ENCODE results near the gene POLR3K. TPM values are rescaled to one million over a fixed set of nuclear protein-coding genes. Genes with fewer than 3 reads are reported as not detected.

The POLR3K gene
- total RNA-seq, 2 donors from 2014 or later: 31.1 to 35.8 TPM

- Mint-ChIP-seq H3K27me3 (ENCODE audit: insufficient read depth) (no peaks in the 10 kb centered on the region), H3K4me3 (peak overlapping the region; percentile 81), H3K9me3 (no peaks in the 10 kb centered on the region), H3K27ac (peak overlapping the region; percentile 90), H3K36me3 (ENCODE audit: low read depth) (no peaks in the 10 kb centered on the region), H3K4me1 (peaks cover 51% of the 10 kb centered on the region)
- H3K9ac ChIP-seq (ENCODE audit: extremely low read depth, low read length, poor library complexity, severe bottlenecking): peak overlapping the region; percentile 71
- 0 to 1% methylated on average over 11 to 57 of the region's 57 CpGs for WGBS, 2 experiments (ENCODE audit: insufficient coverage in 1 of 2, insufficient read length in 1 of 2)
- H3K4me1 ChIP-seq (ENCODE audit: control insufficient read depth, insufficient read depth, low read length): peaks cover 27% of the 10 kb centered on the region
- peak overlapping the region; percentile 92 for H3K4me3 ChIP-seq (ENCODE audit: low read length)
- peak; percentile 13 for TF ChIP-seq CTCF (conservative IDR thresholded peaks at IDR 0.05)
- H3K27me3 ChIP-seq (ENCODE audit: control insufficient read depth, insufficient read depth, low read length, poor library complexity, severe bottlenecking): no peaks in the 10 kb centered on the region
- H3K36me3 ChIP-seq (ENCODE audit: control insufficient read depth, insufficient read depth, low read length): no peaks in the 10 kb centered on the region
- peak; percentile 95 for DNase-seq
- no peaks in the 10 kb centered on the region for H3K9me3 ChIP-seq (ENCODE audit: control insufficient read depth, low read length)
- peak overlapping the region; percentile 57 for H3K27ac ChIP-seq (ENCODE audit: low read depth, low read length)
Observed at GRCh38 chr16:71540-72401, 18.4 kb upstream of the POLR3K start.

DNA sequence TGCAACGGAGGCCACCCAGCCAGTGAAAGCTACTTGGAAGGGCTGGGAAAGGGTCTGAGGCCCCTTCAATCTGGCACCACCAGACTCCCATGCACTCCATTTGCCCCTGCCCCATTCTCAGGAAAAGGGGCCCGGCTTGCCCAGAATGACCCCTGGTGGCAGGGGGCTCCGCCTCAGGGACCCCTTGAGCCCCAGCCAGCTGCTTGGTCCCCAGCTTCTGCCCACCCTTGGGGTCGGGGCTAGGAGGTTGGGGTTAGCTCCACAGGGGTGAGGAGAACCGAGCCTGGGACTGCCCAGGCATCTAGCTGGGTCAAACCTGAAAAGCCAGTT, 17.8 kb upstream of the POLR3K start:
- H3K9me3 ChIP-seq (ENCODE audit: control insufficient read depth, low read length): no peaks in the 10 kb centered on the region
- peak overlapping the region; percentile 92 for H3K4me3 ChIP-seq (ENCODE audit: low read length)
- DNase-seq: no peak
- Mint-ChIP-seq H3K27ac (peak overlapping the region; percentile 90), H3K4me1 (peaks cover 46% of the 10 kb centered on the region), H3K36me3 (ENCODE audit: low read depth) (no peaks in the 10 kb centered on the region), H3K9me3 (no peaks in the 10 kb centered on the region), H3K27me3 (ENCODE audit: insufficient read depth) (no peaks in the 10 kb centered on the region), H3K4me3 (peak overlapping the region; percentile 81)
- H3K36me3 ChIP-seq (ENCODE audit: control insufficient read depth, insufficient read depth, low read length): no peaks in the 10 kb centered on the region
- peak overlapping the region; percentile 71 for H3K9ac ChIP-seq (ENCODE audit: extremely low read depth, low read length, poor library complexity, severe bottlenecking)
- WGBS, 2 experiments (ENCODE audit: insufficient coverage in 1 of 2, insufficient read length in 1 of 2): 57 to 77% methylated on average over 2 to 5 of the region's 5 CpGs
- no peaks in the 10 kb centered on the region for H3K27me3 ChIP-seq (ENCODE audit: control insufficient read depth, insufficient read depth, low read length, poor library complexity, severe bottlenecking)
- peaks cover 22% of the 10 kb centered on the region for H3K4me1 ChIP-seq (ENCODE audit: control insufficient read depth, insufficient read depth, low read length)
- no peak for TF ChIP-seq CTCF (conservative IDR thresholded peaks at IDR 0.05)
- H3K27ac ChIP-seq (ENCODE audit: low read depth, low read length): no peak overlapping the region

- Mint-ChIP-seq H3K9me3 (no peaks in the 10 kb centered on the region), H3K4me1 (peaks cover 34% of the 10 kb centered on the region), H3K36me3 (ENCODE audit: low read depth) (peaks cover 2% of the 10 kb centered on the region), H3K27me3 (ENCODE audit: insufficient read depth) (no peaks in the 10 kb centered on the region), H3K4me3 (no peak overlapping the region), H3K27ac (peak overlapping the region; percentile 55)
- peaks cover 21% of the 10 kb centered on the region for H3K4me1 ChIP-seq (ENCODE audit: control insufficient read depth, insufficient read depth, low read length)
- no peak for TF ChIP-seq CTCF (conservative IDR thresholded peaks at IDR 0.05)
- H3K27ac ChIP-seq (ENCODE audit: low read depth, low read length): no peak overlapping the region
- no peak overlapping the region for H3K9ac ChIP-seq (ENCODE audit: extremely low read depth, low read length, poor library complexity, severe bottlenecking)
- no peaks in the 10 kb centered on the region for H3K9me3 ChIP-seq (ENCODE audit: control insufficient read depth, low read length)
- H3K27me3 ChIP-seq (ENCODE audit: control insufficient read depth, insufficient read depth, low read length, poor library complexity, severe bottlenecking): no peaks in the 10 kb centered on the region
- 83 to 93% methylated on average over 8 of the region's 8 CpGs for WGBS, 2 experiments (ENCODE audit: insufficient coverage in 1 of 2, insufficient read length in 1 of 2)
- no peak overlapping the region for H3K4me3 ChIP-seq (ENCODE audit: low read length)
- peaks cover 11% of the 10 kb centered on the region for H3K36me3 ChIP-seq (ENCODE audit: control insufficient read depth, insufficient read depth, low read length)
- DNase-seq: no peak
Observed at GRCh38 chr16:69181-69580, 15.8 kb upstream of the POLR3K start.
